T-cell (primary cell): ENCODE measurements around the gene TMEM163. TPM values are rescaled to one million over a fixed set of nuclear protein-coding genes. Genes with fewer than 3 reads are reported as not detected.

Experiments used
- ATAC-seq, 4 experiments: fragments of 200-7000 bp in 3 of 4; fragments of 150-1000 bp in 1 of 4; cut with Tn5 transposase; replicated peaks in 1 of 4; 1 replicate in 3 of 4; 2 replicates in 1 of 4; pipeline ENCODE4 v1.10.0; 2021; ENCODE audit warnings: moderate library complexity in 3 of 4, mild to moderate bottlenecking in 2 of 4, moderate number of reproducible peaks in 1 of 4
- CTCF ChIA-PET, 2 donors: fragments of 300-600 bp; sonication (Branson Sonifier 250); formaldehyde crosslinking; loops; one replicate each; lab custom pipeline; 2022; ENCODE audit warnings: antibody characterized with exemption in 2 of 2; lab: Charles Lee
- POLR2A ChIA-PET, 2 donors: fragments of 300-600 bp; sonication (Branson Sonifier 250); formaldehyde crosslinking; loops; one replicate each; lab custom pipeline; 2022; ENCODE audit warnings: antibody characterized with exemption in 2 of 2; lab: Charles Lee
- DNase-seq, 35 experiments: peaks; one replicate each; pipeline versions ENCODE4 v3.0.0 to v3.0.0-alpha.2; 2013 to 2023
- H3K27ac ChIP-seq: one replicate; pipeline ENCODE4 v1.5.1; 2013; ENCODE audit warnings: low read length
- H3K27me3 ChIP-seq, 2 experiments: replicated peaks in 1 of 2; 1 replicate in 1 of 2; 2 replicates in 1 of 2; pipeline versions ENCODE4 v1.6.1 to v1.7.0; 2013; ENCODE audit warnings: low read length in 1 of 2, mixed read lengths in 1 of 2; ENCODE audit not compliant: control insufficient read depth in 2 of 2, insufficient read depth in 2 of 2; ENCODE audit errors: extremely low read depth in 1 of 2
- H3K36me3 ChIP-seq, 2 donors: 1 replicate in 1 of 2; 2 replicates in 1 of 2; pipeline versions ENCODE4 v1.6.1 to v1.7.0; 2013; ENCODE audit warnings: low read length in 1 of 2; ENCODE audit not compliant: control insufficient read depth in 2 of 2, insufficient read depth in 1 of 2; ENCODE audit errors: extremely low read depth in 1 of 2
- H3K4me1 ChIP-seq, 2 experiments: 1 replicate in 1 of 2; 2 replicates in 1 of 2; pipeline versions ENCODE4 v1.6.1 to v1.7.0; 2013; ENCODE audit warnings: low read length in 2 of 2, mixed read lengths in 1 of 2; ENCODE audit not compliant: insufficient read depth in 2 of 2, control insufficient read depth in 1 of 2; ENCODE audit errors: extremely low read depth in 1 of 2
- H3K4me3 ChIP-seq, 2 donors: 1 replicate in 1 of 2; 2 replicates in 1 of 2; pipeline versions ENCODE4 v1.5.1 to v1.7.0; 2013; ENCODE audit warnings: mild to moderate bottlenecking in 2 of 2, low read length in 1 of 2, moderate library complexity in 1 of 2; ENCODE audit not compliant: control insufficient read depth in 1 of 2; ENCODE audit errors: extremely low read depth in 1 of 2
- H3K9me3 ChIP-seq: 2 replicates; pipeline ENCODE4 v1.7.0; 2013
- H3K27ac Mint-ChIP-seq, 2 donors: one replicate each; pipeline ENCODE4 v1.8.0; 2020 to 2021; ENCODE audit warnings: mild to moderate bottlenecking in 2 of 2, mixed read lengths in 2 of 2
- H3K27me3 Mint-ChIP-seq, 2 donors: one replicate each; pipeline ENCODE4 v1.8.0; 2021 to 2022; ENCODE audit warnings: mixed read lengths in 2 of 2
- H3K36me3 Mint-ChIP-seq: one replicate; pipeline ENCODE4 v1.8.0; 2021; ENCODE audit warnings: mixed read lengths
- H3K4me1 Mint-ChIP-seq, 3 donors: one replicate each; pipeline ENCODE4 v1.8.0; 2020 to 2022; ENCODE audit warnings: mixed read lengths in 3 of 3, mild to moderate bottlenecking in 1 of 3
- H3K4me3 Mint-ChIP-seq, 3 donors: one replicate each; pipeline ENCODE4 v1.8.0; 2020 to 2022; ENCODE audit warnings: mild to moderate bottlenecking in 3 of 3, mixed read lengths in 3 of 3, moderate library complexity in 3 of 3
- H3K9me3 Mint-ChIP-seq, 3 donors: one replicate each; pipeline ENCODE4 v1.8.0; 2020 to 2022; ENCODE audit warnings: mixed read lengths in 3 of 3
- WGBS: methylation state at CpG from one replicate; pipeline ENCODE4 v1.1.5; 2013; ENCODE audit warnings: missing lambda C conversion rate; ENCODE audit not compliant: insufficient coverage; 5-methylcytosine and 5-hydroxymethylcytosine counted together
- total RNA-seq, 35 experiments: library from RNA in 6 of 35; stranded (reverse) in 6 of 35; fragments of 120-200 nt in 1 of 35; gene quantifications; one replicate each; pipeline versions ENCODE4 v1.2.1 to v1.2.4 and lab custom pipeline; 2013 to 2026

TMEM163 gene
- total RNA-seq, 5 donors from 2014 or later (not counting 1 experiment from before 2014, with no cell fraction given): 0.18 to 0.73 (median 0.35) TPM

GRCh38 chr2:134739236-134739878, 20.6 kb upstream of the TMEM163 start:
- WGBS: no CpG with 5 or more reads among the region's 1 CpG
- ATAC-seq (no peak), DNase-seq (no peak)
- ChIA-PET CTCF (interaction anchor here in 1 of 2 donors (0.5 kb wide), 1 partner anchor 734 kb away, joined by 3 read pairs; no protein-coding TSS in a partner anchor), POLR2A (interaction anchor here in 1 of 2 donors (0.6 kb wide), 1 partner anchor 296 kb away, joined by 3 read pairs; no protein-coding TSS in a partner anchor)
- Histone ChIP-seq H3K36me3 (no peaks in the 10 kb centered on the region), H3K27ac (no peak overlapping the region), H3K9me3 (no peaks in the 10 kb centered on the region), H3K4me1 (no peaks in the 10 kb centered on the region), H3K27me3 (peaks cover 0 to 34% of the 10 kb centered on the region in 2 experiments), H3K4me3 (no peak overlapping the region)
- Mint-ChIP-seq H3K27me3 (peaks cover 13 to 32% of the 10 kb centered on the region in 2 donors), H3K36me3 (no peaks in the 10 kb centered on the region), H3K9me3 (no peaks in the 10 kb centered on the region), H3K4me3 (no peak overlapping the region), H3K4me1 (no peaks in the 10 kb centered on the region), H3K27ac (no peak overlapping the region)

GRCh38 chr2:134738141-134738870, 19.5 kb upstream of the TMEM163 start:
- H3K27ac ChIP-seq: no peak overlapping the region
- ATAC-seq (no peak), DNase-seq (no peak)
- no peak overlapping the region for H3K4me3 Mint-ChIP-seq
- WGBS: 63% methylated on average over 2 of the region's 2 CpGs
- no peaks in the 10 kb centered on the region for H3K36me3 Mint-ChIP-seq
- no peaks in the 10 kb centered on the region for H3K9me3 Mint-ChIP-seq
- ChIA-PET POLR2A (no interaction called here), CTCF (no interaction called here)
- peaks cover 15 to 35% of the 10 kb centered on the region in 2 donors for H3K27me3 Mint-ChIP-seq
- H3K9me3 ChIP-seq: no peaks in the 10 kb centered on the region
- no peak overlapping the region for H3K4me3 ChIP-seq
- H3K36me3 ChIP-seq: no peaks in the 10 kb centered on the region
- H3K4me1 ChIP-seq: no peaks in the 10 kb centered on the region
- H3K27ac Mint-ChIP-seq: no peak overlapping the region
- H3K4me1 Mint-ChIP-seq: no peaks in the 10 kb centered on the region
- peaks cover 0 to 36% of the 10 kb centered on the region in 2 experiments for H3K27me3 ChIP-seq

- H3K4me1 ChIP-seq: no peaks in the 10 kb centered on the region
- H3K27ac Mint-ChIP-seq: no peak overlapping the region
- H3K27ac ChIP-seq: no peak overlapping the region
- H3K9me3 Mint-ChIP-seq: peaks cover 0 to 2% (median 0%) of the 10 kb centered on the region in 3 donors
- H3K4me3 Mint-ChIP-seq: no peak overlapping the region
- no peaks in the 10 kb centered on the region for H3K4me1 Mint-ChIP-seq
- H3K27me3 ChIP-seq: peaks cover 0 to 36% of the 10 kb centered on the region in 2 experiments
- ChIA-PET CTCF (no interaction called here), POLR2A (no interaction called here)
- H3K36me3 Mint-ChIP-seq: no peaks in the 10 kb centered on the region
- peaks cover 17 to 35% of the 10 kb centered on the region in 2 donors for H3K27me3 Mint-ChIP-seq
- ATAC-seq (no peak), DNase-seq (no peak)
- no peaks in the 10 kb centered on the region for H3K36me3 ChIP-seq
- H3K4me3 ChIP-seq: no peak overlapping the region
- WGBS: 82% methylated on average over 4 of the region's 5 CpGs
- H3K9me3 ChIP-seq: no peaks in the 10 kb centered on the region
These were observed 18.9 kb upstream of the TMEM163 start for GRCh38 chr2:134737671-134738070.

GRCh38 chr2:134736167-134736880, 17.5 kb upstream of the TMEM163 start:
- ChIA-PET CTCF (no interaction called here), POLR2A (no interaction called here)
- Histone ChIP-seq H3K27me3 (peaks cover 0 to 36% of the 10 kb centered on the region in 2 experiments), H3K4me3 (no peak overlapping the region), H3K9me3 (no peaks in the 10 kb centered on the region), H3K27ac (no peak overlapping the region), H3K4me1 (no peaks in the 10 kb centered on the region), H3K36me3 (no peaks in the 10 kb centered on the region)
- ATAC-seq: no peak
- no CpG with 5 or more reads among the region's 3 CpGs for WGBS
- Mint-ChIP-seq H3K9me3 (peaks cover 0 to 3% (median 0%) of the 10 kb centered on the region in 3 donors), H3K27me3 (peaks cover 22 to 35% of the 10 kb centered on the region in 2 donors), H3K4me1 (no peaks in the 10 kb centered on the region), H3K27ac (peak overlapping the region in 1 of 2 donors; percentile 13), H3K36me3 (no peaks in the 10 kb centered on the region), H3K4me3 (no peak overlapping the region)
- DNase-seq: no peak

- Mint-ChIP-seq H3K9me3 (peaks cover 0 to 3% (median 0%) of the 10 kb centered on the region in 3 donors), H3K4me3 (no peak overlapping the region)
- 85% methylated on average over 1 of the region's 3 CpGs for WGBS
These were observed 9.4 kb upstream of the TMEM163 start for GRCh38 chr2:134728163-134728562.

GRCh38 chr2:134727385-134727784, 8.6 kb upstream of the TMEM163 start:
- no peak overlapping the region for H3K27ac Mint-ChIP-seq
- no peaks in the 10 kb centered on the region for H3K36me3 Mint-ChIP-seq
- CTCF ChIA-PET: no interaction called here
- H3K4me1 ChIP-seq: no peaks in the 10 kb centered on the region
- no peaks in the 10 kb centered on the region for H3K9me3 Mint-ChIP-seq
- no peak for DNase-seq
- 67% methylated on average over 2 of the region's 4 CpGs for WGBS
- no peak overlapping the region for H3K27ac ChIP-seq
- H3K36me3 ChIP-seq: no peaks in the 10 kb centered on the region
- H3K27me3 Mint-ChIP-seq: peaks cover 9 to 23% of the 10 kb centered on the region in 2 donors
- H3K4me3 Mint-ChIP-seq: no peak overlapping the region
- no peaks in the 10 kb centered on the region for H3K4me1 Mint-ChIP-seq
- H3K9me3 ChIP-seq: no peaks in the 10 kb centered on the region
- no peak for ATAC-seq
- POLR2A ChIA-PET: no interaction called here
- peaks cover 0 to 12% of the 10 kb centered on the region in 2 experiments for H3K27me3 ChIP-seq
- no peak overlapping the region for H3K4me3 ChIP-seq

More at GRCh38 chr2:134728163-134728562, 9.4 kb upstream of the TMEM163 start:
- Histone ChIP-seq H3K4me3 (no peak overlapping the region), H3K27ac (no peak overlapping the region), H3K27me3 (peaks cover 0 to 12% of the 10 kb centered on the region in 2 experiments), H3K36me3 (no peaks in the 10 kb centered on the region), H3K4me1 (no peaks in the 10 kb centered on the region), H3K9me3 (no peaks in the 10 kb centered on the region)
- no peak overlapping the region for H3K27ac Mint-ChIP-seq
- ChIA-PET CTCF (no interaction called here), POLR2A (no interaction called here)
- no peaks in the 10 kb centered on the region for H3K4me1 Mint-ChIP-seq
- no peak for ATAC-seq
- no peak for DNase-seq
- peaks cover 3 to 23% of the 10 kb centered on the region in 2 donors for H3K27me3 Mint-ChIP-seq
- no peaks in the 10 kb centered on the region for H3K36me3 Mint-ChIP-seq
